Measurements from ENCODE around the gene ERC2.

The ERC2 gene

DNA sequence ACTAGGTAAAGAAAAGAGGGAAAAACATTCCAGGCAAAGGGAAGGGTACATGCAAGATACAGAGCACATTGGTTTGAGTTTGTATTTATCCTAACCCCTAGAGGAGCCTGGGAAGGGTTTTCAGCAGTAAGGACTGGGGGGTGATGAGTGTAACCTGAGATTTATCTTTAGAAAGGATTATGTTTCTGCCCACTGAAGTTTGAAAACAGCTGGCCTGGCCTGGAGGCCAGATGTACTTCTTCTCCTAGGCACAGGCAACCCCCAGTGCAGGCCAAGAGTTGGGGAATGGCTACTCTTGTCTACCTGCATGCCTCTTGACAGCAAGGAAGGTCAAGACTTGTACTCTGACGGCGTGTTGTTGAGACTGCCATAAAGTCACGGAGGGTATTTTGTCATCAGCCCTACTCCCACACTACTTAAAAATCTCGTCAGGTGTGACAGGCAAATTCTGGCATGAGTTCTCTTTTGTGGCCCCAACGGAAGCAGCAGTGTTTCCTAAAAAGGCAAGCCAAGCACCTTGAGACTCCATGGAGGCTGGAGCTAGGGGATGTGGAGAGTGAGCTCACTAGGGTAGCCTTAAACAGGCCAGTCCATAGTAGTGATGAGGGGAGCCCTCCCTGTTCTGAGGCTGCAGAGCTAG is 739.7 kb downstream of the ERC2 start:
- no peak for DNase-seq (ENCODE audit: extremely low read depth in 1 of 2, low read depth in 1 of 2)

DNA sequence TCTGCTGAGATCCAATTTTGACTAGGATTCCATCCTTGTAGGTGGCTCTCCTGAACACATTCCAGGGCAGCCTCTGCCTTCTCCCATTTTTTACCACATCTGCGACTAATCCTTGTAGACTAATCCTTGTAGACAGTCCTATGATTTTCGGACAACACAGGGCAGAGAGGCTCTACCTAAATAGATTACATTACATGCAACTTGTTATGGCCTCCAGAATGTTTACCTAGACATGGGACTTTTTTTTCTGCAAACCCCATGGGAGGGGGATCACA is 741.8 kb downstream of the ERC2 start:
- DNase-seq (ENCODE audit: extremely low read depth in 1 of 2, low read depth in 1 of 2): no peak

DNA sequence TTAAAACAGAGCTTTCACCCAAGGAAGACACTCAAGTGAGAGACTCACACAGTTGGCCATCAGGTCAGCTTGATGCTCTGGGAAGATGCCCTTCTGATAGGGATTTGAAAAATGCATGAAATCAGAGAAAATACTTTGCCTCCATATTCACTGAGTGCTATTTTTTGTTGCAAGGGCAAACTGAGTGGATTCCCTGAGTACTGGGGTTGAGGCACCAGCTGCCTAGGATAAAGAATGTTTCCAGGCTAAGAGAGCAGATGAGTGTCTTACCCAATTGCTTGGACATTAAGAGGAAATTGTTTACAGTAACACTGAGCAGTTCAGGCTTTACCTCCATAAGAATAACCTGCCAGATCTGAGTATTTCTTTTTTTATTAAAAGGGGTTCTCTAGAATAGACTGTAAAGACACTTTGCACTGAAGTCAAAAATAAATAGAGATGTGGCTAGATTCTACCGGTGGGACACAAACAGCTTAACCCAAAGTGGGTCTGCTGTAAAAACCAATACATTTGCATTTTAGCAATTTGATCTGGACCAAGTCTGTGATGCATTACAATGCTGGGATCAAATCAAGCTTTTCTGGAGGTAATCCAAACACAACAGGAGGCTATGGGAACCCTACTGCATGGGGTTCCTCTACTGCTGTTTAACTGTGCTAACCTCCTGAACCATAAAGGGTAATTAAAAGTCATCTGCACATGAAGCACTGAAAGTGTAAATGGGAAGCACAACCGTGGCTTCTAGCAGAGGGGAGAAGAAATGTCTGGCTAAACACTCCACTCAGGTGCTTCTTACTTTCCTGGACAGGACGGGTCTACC is 742.4 kb downstream of the ERC2 start:
- DNase-seq (ENCODE audit: extremely low read depth in 1 of 2, low read depth in 1 of 2): no peak

DNA sequence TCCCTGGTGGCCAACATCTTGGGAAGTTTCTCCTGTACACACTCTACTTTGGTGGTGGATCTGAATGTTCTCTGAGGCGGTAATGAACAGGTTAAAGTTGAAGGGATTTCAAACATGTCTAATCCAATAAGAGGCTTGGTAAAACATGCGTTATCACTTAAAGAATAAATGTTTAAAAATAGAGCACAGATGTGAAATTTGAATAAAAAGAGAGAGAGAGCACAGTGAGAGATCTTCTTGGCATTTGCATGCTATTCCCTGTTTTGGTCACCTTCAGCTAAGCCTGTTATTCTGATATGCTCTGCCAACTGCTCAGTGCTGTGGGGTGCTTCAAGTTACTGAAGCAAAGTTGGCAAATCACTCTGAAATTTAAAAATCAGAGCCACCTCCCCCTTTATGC is 743.4 kb downstream of the ERC2 start:
- DNase-seq (ENCODE audit: extremely low read depth in 1 of 2, low read depth in 1 of 2): no peak

DNA sequence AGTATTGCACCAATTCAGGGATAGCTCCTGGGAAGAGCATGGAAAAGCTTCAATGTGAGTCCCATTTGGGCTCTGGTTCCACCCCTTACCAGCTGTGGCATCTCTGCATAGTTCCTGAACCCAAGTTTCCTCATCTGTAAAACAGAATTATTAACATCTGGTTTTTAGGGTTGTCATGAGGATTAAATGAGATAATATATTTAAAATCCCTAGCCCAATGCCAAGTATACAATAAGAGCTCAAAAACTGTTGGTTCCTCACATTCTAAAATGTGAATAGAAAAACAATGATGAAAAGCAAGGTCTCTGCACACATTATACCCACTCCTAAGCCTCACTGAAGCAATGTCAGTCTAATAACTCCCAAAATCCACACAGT is 743.9 kb downstream of the ERC2 start:
- no peak for DNase-seq (ENCODE audit: extremely low read depth in 1 of 2, low read depth in 1 of 2)

DNA sequence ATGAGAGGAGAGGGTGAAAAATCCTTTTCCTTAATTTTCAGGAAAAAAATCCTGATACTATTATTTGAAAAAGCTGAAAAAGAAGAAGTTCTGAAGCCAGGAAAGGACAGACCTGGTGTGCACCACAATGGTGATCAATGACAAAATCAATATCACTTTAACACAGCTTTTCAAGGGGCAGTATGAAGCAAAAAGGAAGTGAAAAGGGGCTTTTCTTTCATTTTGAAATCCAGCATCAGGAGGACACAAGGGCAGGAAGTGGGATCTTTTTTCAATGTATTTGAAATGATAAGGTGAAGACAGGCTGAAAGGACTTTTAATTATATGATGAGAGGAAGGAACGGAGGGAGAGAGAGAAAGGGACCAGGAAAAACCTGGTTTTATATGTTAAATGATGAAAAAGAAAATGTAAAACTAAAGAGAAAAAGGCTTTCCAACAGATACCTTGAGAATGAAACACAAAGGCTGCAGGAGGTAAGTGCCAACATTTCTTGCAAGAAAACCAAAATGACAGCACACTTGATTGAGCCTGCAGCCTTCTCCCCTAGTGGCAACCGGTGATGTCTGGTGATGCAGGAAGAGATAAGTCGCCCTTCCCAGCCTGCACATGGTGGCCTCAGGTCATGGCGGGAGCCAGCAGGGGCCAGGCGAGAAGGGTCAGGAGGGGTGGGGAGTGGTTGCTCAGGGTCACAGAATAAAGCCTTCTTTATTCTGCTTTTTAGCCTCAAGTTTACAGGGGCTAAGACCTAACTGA is 744.4 kb downstream of the ERC2 start:
- no peak for DNase-seq (ENCODE audit: extremely low read depth in 1 of 2, low read depth in 1 of 2)

DNA sequence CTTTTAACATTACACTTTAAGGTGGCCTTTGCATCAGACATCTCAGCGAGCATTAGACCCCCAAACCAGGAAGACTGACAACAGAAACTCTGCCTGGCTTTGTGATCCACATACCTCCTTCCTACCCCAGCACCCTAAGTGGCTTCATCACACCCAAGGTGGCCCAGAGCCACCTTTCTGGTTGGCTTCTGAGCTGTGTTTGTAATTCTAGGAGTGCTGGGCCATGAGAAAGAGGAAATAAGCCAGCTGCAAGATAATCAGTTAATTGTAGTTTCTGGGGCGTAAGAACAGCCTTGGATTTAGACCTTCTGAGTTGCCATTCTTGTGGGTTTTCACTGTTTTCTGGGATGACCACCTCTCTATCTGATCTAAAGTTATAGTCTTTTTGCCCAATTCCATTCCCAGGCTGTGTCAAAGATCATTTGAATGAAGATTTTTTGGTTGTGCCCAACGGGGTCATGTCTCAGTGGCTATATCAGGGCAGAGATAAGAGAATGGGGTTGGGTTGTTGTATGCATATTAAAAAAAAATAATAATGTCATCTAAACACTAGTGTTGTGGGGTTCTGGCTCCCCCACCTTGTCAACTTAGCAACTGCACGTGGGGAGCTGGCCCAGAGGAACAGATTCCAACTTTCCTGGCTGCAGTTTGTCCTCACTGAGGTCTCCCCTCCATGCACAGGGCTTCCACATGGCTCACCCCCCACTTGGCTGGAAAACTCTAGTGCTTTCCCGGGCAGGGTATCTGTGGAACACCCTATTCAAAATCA is 746.4 kb downstream of the ERC2 start:
- DNase-seq (ENCODE audit: extremely low read depth in 1 of 2, low read depth in 1 of 2): no peak

DNA sequence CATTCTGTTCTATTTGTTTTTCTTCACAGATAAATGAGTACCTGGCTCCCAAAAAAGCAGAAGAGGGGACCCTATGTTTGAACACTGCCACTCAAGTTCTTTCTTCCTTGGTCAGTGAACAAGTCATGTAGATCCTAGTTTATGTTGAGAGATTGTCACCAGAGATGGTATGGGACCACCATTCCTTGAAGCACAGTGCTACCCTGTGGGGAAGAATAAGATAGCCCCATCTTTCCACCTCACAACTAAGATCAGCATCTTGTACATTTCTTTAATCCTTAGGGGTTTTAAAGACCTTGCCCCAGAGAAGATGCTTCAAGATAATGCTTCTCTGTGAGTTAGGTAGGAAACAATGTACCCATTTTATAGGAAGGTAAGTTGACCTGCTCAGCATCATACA is 747.7 kb downstream of the ERC2 start:
- DNase-seq (ENCODE audit: extremely low read depth in 1 of 2, low read depth in 1 of 2): no peak

DNA sequence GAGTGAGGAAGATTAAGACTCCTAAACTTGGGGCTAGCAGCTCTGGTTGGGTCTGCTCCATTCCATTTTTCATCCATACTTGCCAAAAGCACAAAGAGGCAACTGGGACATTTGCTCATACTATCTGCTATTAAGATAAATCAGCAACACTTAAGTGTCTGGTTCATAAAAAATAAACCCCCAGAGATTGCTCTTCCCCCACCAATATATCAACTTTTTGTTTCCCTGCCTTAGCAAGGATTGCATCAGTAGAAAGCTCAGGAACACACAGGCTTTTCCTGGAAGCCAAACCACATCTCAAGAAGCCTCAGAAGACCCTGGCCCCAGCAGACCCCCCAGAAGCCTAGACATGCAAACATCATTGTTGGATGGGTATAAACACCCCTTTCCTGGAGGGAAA is 748.8 kb downstream of the ERC2 start:
- no peak for DNase-seq (ENCODE audit: extremely low read depth in 1 of 2, low read depth in 1 of 2)

DNA sequence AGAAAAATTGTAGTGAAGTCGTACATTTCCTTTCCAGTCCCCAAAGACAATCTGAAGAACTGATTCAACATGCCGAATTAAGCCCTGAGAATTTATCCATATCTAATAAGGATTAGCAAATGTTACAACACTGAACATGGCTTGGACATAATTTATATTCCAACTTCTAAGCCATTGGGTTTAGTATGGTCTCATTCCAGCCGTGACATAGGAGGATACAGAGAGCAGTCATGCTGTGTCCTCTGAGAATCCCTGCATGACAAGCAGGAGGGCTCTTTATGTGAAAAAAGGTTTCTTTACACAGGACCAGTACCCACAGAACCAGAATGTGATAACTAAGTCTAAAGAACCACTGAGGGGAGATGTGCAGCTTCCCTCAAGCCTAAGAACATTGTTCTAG is 749.3 kb downstream of the ERC2 start:
- no peak for DNase-seq (ENCODE audit: extremely low read depth in 1 of 2, low read depth in 1 of 2)

DNA sequence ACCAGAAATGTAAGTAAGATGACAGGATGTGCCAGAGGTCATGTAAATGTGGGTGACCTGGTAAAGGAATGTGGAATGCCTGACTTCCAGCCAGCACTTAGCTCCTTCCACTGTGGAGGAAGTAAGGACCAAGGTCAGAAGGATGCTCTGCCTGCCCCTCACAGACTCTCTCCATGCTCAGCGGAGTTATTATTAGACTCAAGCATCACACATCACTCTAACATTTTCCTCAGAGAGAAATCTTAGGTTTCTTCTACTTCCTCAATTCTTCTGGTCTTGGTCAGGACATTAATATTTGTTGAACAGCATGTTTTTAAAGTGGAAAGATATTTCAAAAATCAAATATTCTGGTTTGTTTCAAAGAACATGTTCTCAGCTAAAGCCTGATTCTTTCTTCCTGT is 749.7 kb downstream of the ERC2 start:
- DNase-seq (ENCODE audit: extremely low read depth in 1 of 2, low read depth in 1 of 2): no peak

DNA sequence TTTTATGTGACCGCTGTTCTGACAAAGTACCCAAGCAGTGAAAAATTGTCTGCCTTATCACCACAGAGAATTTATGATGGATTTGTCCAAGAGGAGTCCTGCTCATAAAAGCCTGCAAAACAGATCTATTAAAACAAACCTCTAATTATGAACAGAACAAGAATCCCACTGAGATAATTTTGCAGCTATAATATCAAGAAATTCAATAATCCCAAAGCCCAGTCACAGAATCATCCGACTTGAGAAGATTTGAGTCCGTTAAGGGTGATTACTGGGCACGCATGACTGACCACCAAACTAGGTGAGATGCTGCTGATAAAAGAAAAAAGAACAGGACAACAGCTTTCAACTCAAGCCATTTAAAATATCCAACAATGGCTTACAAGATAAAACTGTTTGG is 750.2 kb downstream of the ERC2 start:
- no peak for DNase-seq (ENCODE audit: extremely low read depth in 1 of 2, low read depth in 1 of 2)

DNA sequence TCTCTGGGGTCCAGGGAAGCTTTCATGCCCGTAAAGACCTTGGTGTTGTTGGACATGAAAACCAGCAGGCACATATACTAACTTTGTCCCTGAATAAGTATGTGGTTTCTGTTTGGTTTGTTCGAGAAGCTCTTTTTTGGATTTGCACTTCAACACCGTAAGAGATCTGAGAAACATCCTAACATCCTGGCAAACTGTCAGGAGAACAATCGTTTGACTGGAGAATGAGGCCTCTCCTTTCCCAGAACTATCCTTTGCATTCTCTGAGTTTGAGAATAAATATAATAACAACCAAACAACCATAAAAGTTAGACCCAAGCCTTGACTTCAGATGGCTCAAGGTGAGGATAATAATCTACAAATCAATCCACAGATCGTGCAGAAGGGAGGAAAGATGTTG is 750.8 kb downstream of the ERC2 start:
- no peak for DNase-seq (ENCODE audit: extremely low read depth in 1 of 2, low read depth in 1 of 2)

DNA sequence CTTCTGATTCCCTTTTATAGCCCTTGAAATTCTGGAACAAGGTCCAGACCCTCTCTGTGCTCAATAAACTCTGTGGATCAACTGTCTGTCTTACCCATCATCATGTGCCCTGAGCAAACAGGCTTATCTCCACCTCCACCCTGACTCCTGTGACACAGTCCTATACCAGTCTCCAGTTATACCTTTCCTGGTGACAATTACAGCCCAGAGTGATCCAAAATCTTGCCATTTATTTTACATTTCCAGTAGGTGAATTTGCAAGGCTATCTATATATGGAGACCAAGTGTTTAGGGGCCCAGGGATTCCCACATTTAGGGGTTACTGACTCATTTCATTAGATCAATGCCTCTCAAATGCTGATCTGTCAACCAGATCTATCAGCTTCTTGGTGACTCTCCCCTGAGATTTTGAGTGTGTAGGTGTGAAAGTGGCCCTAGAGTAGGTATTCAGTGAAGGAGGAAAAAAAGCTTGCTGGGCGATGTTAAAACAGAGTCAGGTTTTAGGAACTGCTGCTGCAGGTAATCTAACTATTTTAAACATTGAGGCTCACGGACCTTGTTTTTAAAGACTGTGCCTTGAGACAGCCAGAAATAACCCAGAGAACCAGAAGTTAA is 751.5 kb downstream of the ERC2 start:
- no peak for DNase-seq (ENCODE audit: extremely low read depth in 1 of 2, low read depth in 1 of 2)

DNA sequence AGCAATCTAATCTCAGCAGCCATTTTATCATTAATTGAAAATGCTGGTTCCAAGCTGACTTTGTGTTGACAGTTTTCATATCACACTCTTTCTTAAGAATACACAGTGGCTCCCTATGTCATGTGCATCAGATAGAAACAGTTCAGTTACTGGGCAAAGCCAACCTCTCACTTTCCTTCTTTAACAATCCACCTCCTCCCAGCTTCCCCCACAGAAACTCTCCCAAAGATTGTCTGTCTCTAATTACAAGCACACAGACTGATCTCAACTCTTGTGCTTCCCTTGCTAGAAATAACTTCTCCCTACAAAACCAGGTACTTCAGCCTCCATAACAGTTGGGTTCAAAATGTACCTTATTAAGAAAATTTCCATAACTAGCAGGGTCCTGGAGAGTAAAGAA is 752.2 kb downstream of the ERC2 start:
- no peak for DNase-seq (ENCODE audit: extremely low read depth in 1 of 2, low read depth in 1 of 2)

DNA sequence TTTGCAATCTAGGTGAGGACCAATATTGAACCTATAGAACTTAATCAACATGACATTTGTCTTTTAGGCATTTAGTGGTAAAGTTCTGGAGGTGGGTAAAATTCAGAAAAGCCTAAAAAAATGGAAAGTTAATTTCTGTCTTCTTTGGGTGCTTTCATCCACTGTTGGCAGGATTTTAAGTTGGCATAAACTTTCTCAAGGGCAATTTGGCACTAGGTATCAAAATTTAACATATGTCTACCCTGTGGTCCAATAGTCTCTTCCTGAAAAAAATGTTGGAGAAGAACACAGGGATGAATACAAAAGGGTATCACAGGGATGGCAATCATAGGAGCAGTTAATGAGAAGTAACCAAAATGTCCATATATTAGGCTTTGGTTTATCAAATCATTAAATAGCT is 754.2 kb downstream of the ERC2 start:
- DNase-seq (ENCODE audit: extremely low read depth in 1 of 2, low read depth in 1 of 2): no peak

DNA sequence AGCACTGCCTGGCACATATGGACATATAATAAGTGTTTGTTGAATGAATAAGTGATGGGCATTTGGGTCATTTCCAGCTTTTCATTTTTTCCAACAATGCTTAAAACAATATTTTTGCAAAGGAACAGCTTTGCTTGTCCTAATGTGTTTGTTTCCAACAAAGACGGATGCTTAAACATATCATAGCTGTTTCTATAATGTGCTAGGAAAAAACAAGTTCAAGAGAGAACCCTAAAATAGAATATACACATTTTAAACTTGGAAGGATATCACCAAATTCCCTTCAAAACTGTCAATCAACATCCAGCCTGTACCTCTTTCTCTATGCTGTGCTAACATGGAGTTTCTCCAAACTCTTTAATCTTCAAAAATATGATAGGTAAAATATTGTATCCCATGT is 756.6 kb downstream of the ERC2 start:
- no peak for DNase-seq (ENCODE audit: extremely low read depth in 1 of 2, low read depth in 1 of 2)

DNA sequence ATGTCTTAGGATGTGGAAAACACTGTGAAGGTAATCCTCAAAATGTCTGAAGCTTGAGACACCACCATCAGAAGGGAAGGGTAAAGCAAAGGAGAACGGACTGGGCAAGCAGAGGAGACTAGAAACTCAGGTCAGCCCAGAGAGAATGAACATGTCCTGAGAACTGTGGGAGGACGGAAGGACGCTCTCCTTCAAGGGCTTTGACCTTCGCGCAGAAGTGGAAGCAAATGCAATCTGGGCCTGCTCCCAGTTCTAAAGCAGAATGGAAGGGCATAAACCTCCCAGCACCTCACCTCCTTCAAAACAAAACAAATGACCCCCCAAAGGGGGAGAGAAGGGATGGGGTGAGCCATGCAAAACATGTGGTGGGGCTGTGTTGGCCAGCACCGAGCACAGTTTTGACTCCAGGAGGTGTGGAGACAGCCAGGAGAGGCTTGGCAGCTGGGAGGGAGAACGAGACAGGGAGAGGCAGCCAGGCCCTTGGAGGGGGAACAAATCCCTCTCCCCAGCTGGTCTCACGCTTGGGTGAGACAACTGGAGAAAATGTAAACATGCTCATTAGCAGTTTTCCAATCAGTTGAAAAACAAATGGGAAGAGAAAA is 758.8 kb downstream of the ERC2 start:
- DNase-seq (ENCODE audit: extremely low read depth in 1 of 2, low read depth in 1 of 2): no peak

DNA sequence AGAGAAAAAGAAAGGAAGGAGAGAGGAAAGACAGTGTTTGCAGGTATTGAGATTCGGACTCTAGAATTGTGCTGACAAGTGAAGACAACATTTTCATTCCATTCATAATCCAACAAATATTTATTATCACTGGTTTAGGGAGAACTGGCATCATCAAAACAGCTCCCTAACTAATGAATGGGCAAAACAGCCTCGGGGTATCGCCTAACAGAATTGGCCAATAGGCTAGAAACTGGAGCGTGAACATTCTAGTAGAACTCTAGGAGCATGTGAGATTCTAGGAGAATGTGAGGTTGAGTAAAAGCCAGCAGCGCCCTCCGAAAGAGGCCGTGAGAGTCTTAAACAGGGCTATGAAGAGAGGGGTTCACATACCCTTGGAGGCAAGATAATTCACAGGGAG is 759.3 kb downstream of the ERC2 start:
- no peak for DNase-seq (ENCODE audit: extremely low read depth in 1 of 2, low read depth in 1 of 2)

DNA sequence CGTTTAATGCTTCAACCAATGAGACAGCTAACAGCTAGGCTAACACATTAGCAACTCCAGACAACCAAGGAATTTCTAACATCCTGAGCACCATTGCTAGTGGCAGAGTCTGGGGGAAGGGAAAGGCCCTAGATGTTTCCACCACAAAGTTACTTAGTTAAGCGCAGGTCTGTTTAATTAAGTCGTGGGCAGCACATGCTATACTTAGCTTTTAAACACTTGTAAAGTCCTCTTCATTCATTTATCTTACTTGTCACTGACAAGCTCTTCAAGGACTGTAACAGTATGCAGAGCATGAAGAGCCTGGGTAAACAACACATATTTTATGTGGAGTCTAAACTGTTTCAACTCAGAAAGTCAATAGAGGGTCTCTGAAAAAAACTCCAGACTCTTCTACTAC is 760.0 kb downstream of the ERC2 start:
- DNase-seq (ENCODE audit: extremely low read depth in 1 of 2, low read depth in 1 of 2): no peak

DNA sequence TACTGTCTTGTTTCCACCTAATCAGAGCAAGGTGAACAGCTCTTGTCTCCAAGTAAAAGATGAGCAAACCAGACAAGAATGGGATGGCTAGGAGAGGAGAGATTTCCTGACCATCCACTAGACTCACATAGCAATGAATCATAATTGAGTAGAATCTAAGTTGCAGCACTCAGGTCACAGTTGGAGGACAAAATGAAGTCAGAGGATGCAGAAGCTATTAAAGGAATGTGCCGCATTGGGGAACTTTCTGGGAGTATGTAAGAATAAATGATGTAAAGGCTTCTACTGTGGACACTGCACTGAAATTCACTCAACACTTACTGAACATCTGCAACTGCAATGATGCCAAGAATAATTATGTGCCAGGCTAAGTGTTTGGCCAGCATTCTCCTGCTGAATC is 763.7 kb downstream of the ERC2 start:
- no peak for DNase-seq (ENCODE audit: extremely low read depth in 1 of 2, low read depth in 1 of 2)

All from activated CD8-positive, alpha-beta memory T cell treated with anti-CD3 and anti-CD28 coated beads for 1 hour (primary cell).